ENCODE data around the gene FAM53B. TPM values are rescaled to one million over a fixed set of nuclear protein-coding genes. Genes with fewer than 3 reads are reported as not detected.

Gene FAM53B
- total and polyA plus RNA-seq, 3 experiments from 2014 or later: 28.8 to 41.6 (median 29.2) TPM

- DNase-seq: peak in 4 of 5 donors; percentile 30 to 75 (median 55)
- POLR2A ChIA-PET: no interaction called here
- Mint-ChIP-seq H3K27ac (peak overlapping the region; percentile 96 to 99 (median 98)), H3K27me3 (peaks cover 0 to 1% of the 10 kb centered on the region in 2 donors), H3K36me3 (peaks cover 0 to 32% (median 1%) of the 10 kb centered on the region in 3 donors), H3K4me1 (peaks cover 80 to 99% (median 91%) of the 10 kb centered on the region in 3 donors), H3K4me3 (peak overlapping the region; percentile 56 to 83 (median 78)), H3K9me3 (no peaks in the 10 kb centered on the region)
- Histone ChIP-seq H3K27me3 (ENCODE audit: insufficient read depth, low read length, poor library complexity, severe bottlenecking) (no peaks in the 10 kb centered on the region), H3K27ac (ENCODE audit: low read depth, low read length) (peak overlapping the region; percentile 64), H3K4me3 (ENCODE audit: low read length) (peak overlapping the region; percentile 1), H3K9me3 (ENCODE audit: low read length) (no peaks in the 10 kb centered on the region), H3K4me1 (ENCODE audit: insufficient read depth, low read length) (peaks cover 81% of the 10 kb centered on the region), H3K36me3 (ENCODE audit: insufficient read depth, low read length) (no peaks in the 10 kb centered on the region)
- CTCF ChIA-PET: interaction anchor here (0.6 to 5.4 kb wide), 3 partner anchors 14 to 100 kb away, joined by 3 to 24 read pairs (median 3); no protein-coding TSS in a partner anchor
Measured at GRCh38 chr10:124641282-124642087, 102.7 kb downstream of the FAM53B start.

DNA sequence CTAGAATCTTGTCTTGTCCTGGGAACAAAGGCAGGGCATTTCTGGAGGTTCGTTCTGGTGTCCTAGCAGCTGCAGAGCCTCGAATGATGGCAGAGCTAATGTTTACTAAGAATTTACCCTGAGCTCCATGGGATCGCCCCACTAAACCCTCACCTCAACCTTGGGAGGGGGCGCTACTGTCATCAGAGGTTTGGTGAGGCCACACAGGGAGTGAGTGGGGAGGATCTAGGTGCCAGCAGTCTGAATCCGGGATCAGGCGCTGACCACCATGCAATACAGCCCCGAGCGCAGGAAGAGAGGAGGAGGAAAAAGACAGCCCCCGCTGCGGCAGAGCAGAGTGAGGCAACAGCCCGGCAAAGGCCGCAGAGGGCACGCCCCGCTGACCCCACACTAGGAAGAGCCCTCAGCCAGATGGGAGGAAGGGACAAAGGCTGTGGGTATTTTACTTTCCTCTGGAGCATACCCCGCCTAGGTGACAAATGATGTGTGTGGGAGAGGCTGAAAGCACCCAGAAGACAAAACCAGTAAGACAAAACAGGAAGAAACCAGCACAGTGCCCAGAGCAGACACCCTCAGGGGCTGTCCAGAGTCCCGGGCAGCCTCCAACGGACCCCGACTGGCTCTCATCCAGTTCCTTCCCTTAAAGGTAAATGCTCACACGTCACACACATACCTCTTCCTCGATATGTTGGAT is 103.5 kb downstream of the FAM53B start:
- peak overlapping the region; percentile 96 to 99 (median 98) for H3K27ac Mint-ChIP-seq
- peak overlapping the region; percentile 1 for H3K4me3 ChIP-seq (ENCODE audit: low read length)

DNA sequence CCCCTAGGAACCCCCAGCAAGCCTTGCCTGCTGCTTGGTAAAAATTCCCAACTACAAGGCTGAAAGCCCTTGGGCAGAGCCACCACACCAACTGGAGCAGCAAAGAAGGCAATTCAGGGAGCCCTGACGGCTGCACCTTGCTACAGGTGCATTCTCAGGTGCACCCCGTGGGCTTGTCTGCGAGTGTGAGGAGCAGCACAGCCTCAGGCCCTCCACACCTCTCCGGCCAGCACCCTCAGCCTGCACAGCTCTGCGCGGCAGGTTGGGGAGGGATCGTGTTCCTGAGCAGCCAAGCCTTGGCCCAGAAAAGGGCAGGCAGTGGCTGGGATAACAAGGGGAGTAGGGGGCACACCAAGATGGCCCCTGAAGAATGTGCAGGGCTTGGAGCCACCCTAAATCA is 104.1 kb downstream of the FAM53B start:
- Histone ChIP-seq H3K4me3 (ENCODE audit: low read length) (no peak overlapping the region), H3K4me1 (ENCODE audit: insufficient read depth, low read length) (peaks cover 76% of the 10 kb centered on the region), H3K9me3 (ENCODE audit: low read length) (no peaks in the 10 kb centered on the region), H3K27ac (ENCODE audit: low read depth, low read length) (peak overlapping the region; percentile 64), H3K36me3 (ENCODE audit: insufficient read depth, low read length) (no peaks in the 10 kb centered on the region), H3K27me3 (ENCODE audit: insufficient read depth, low read length, poor library complexity, severe bottlenecking) (no peaks in the 10 kb centered on the region)
- no peak for DNase-seq
- H3K4me3 Mint-ChIP-seq: peak overlapping the region in 5 of 7 donors; percentile 6 to 81 (median 67)
- peaks cover 0 to 30% (median 1%) of the 10 kb centered on the region in 3 donors for H3K36me3 Mint-ChIP-seq
- H3K9me3 Mint-ChIP-seq: no peaks in the 10 kb centered on the region
- POLR2A ChIA-PET: interaction anchor here (0.9 to 1.0 kb wide), 2 partner anchors 9 to 39 kb away, joined by 3 read pairs; no protein-coding TSS in a partner anchor
- peaks cover 79 to 98% (median 89%) of the 10 kb centered on the region in 3 donors for H3K4me1 Mint-ChIP-seq
- H3K27me3 Mint-ChIP-seq: peaks cover 0 to 1% of the 10 kb centered on the region in 2 donors
- peak overlapping the region in 7 of 8 donors; percentile 65 to 99 (median 98) for H3K27ac Mint-ChIP-seq
- CTCF ChIA-PET: interaction anchor here (1.6 to 5.4 kb wide), 4 partner anchors 13 to 101 kb away, joined by 3 to 24 read pairs (median 6); no protein-coding TSS in a partner anchor

More for the DNA sequence above, 103.5 kb downstream of the FAM53B start:
- peak overlapping the region; percentile 57 to 83 (median 78) for H3K4me3 Mint-ChIP-seq
- Histone ChIP-seq H3K9me3 (ENCODE audit: low read length) (no peaks in the 10 kb centered on the region), H3K27ac (ENCODE audit: low read depth, low read length) (peak overlapping the region; percentile 64), H3K4me1 (ENCODE audit: insufficient read depth, low read length) (peaks cover 80% of the 10 kb centered on the region), H3K36me3 (ENCODE audit: insufficient read depth, low read length) (no peaks in the 10 kb centered on the region), H3K27me3 (ENCODE audit: insufficient read depth, low read length, poor library complexity, severe bottlenecking) (no peaks in the 10 kb centered on the region)
- DNase-seq: no peak
- CTCF ChIA-PET: interaction anchor here (0.6 to 5.4 kb wide), 5 partner anchors 14 to 100 kb away, joined by 3 to 24 read pairs (median 4); no protein-coding TSS in a partner anchor
- H3K27me3 Mint-ChIP-seq: peaks cover 0 to 1% of the 10 kb centered on the region in 2 donors
- H3K9me3 Mint-ChIP-seq: no peaks in the 10 kb centered on the region
- POLR2A ChIA-PET: interaction anchor here (0.9 to 1.0 kb wide), 2 partner anchors 8 to 38 kb away, joined by 3 read pairs; no protein-coding TSS in a partner anchor
- H3K4me1 Mint-ChIP-seq: peaks cover 79 to 99% (median 91%) of the 10 kb centered on the region in 3 donors
- H3K36me3 Mint-ChIP-seq: peaks cover 0 to 30% (median 1%) of the 10 kb centered on the region in 3 donors

GRCh38 chr10:124639646-124640045 is 104.5 kb downstream of the FAM53B start:
- Mint-ChIP-seq H3K27ac (peak overlapping the region; percentile 65 to 99 (median 98)), H3K27me3 (peaks cover 0 to 1% of the 10 kb centered on the region in 2 donors), H3K4me3 (peak overlapping the region in 4 of 7 donors; percentile 6 to 36 (median 22)), H3K9me3 (no peaks in the 10 kb centered on the region), H3K36me3 (peaks cover 0 to 32% (median 2%) of the 10 kb centered on the region in 3 donors), H3K4me1 (peaks cover 75 to 96% (median 88%) of the 10 kb centered on the region in 3 donors)
- no peaks in the 10 kb centered on the region for H3K36me3 ChIP-seq (ENCODE audit: insufficient read depth, low read length)
- no peaks in the 10 kb centered on the region for H3K27me3 ChIP-seq (ENCODE audit: insufficient read depth, low read length, poor library complexity, severe bottlenecking)
- no peak overlapping the region for H3K4me3 ChIP-seq (ENCODE audit: low read length)
- ChIA-PET CTCF (interaction anchor here (1.6 to 5.4 kb wide), 3 partner anchors 19 to 102 kb away, joined by 4 to 24 read pairs (median 7); no protein-coding TSS in a partner anchor), POLR2A (no interaction called here)
- H3K27ac ChIP-seq (ENCODE audit: low read depth, low read length): peak overlapping the region; percentile 64
- peaks cover 72% of the 10 kb centered on the region for H3K4me1 ChIP-seq (ENCODE audit: insufficient read depth, low read length)
- DNase-seq: no peak
- no peaks in the 10 kb centered on the region for H3K9me3 ChIP-seq (ENCODE audit: low read length)

DNA sequence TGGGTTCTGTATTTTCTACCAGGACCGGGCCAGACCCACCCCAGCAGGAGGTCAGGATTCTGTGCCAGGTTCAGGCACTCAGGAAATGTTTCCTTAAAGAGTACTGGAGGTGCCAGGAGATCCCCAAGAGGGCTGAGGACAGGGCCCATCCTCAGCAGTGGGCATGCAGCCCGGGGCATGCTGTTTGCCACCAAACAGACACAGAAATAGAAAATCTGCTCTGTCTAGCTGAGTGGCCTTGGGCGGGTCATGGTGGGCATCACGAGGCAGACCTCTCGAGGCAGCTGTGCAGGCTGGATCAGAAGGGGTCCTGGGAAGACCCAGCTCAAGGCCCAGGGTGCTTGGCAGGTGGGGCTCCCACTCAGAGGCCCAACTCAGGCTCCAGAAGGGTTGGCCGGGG is 105.0 kb downstream of the FAM53B start:
- no peak overlapping the region for H3K4me3 Mint-ChIP-seq
- Histone ChIP-seq H3K4me1 (ENCODE audit: insufficient read depth, low read length) (peaks cover 68% of the 10 kb centered on the region), H3K27ac (ENCODE audit: low read depth, low read length) (no peak overlapping the region), H3K4me3 (ENCODE audit: low read length) (no peak overlapping the region), H3K36me3 (ENCODE audit: insufficient read depth, low read length) (no peaks in the 10 kb centered on the region), H3K27me3 (ENCODE audit: insufficient read depth, low read length, poor library complexity, severe bottlenecking) (no peaks in the 10 kb centered on the region), H3K9me3 (ENCODE audit: low read length) (no peaks in the 10 kb centered on the region)
- peak overlapping the region; percentile 65 to 99 (median 97) for H3K27ac Mint-ChIP-seq
- DNase-seq: no peak
- H3K9me3 Mint-ChIP-seq: no peaks in the 10 kb centered on the region
- ChIA-PET POLR2A (no interaction called here), CTCF (interaction anchor here (1.6 to 3.4 kb wide), 5 partner anchors 9 to 102 kb away, joined by 4 to 28 read pairs (median 17); no protein-coding TSS in a partner anchor)
- peaks cover 0 to 36% (median 5%) of the 10 kb centered on the region in 3 donors for H3K36me3 Mint-ChIP-seq
- peaks cover 70 to 96% (median 86%) of the 10 kb centered on the region in 3 donors for H3K4me1 Mint-ChIP-seq
- H3K27me3 Mint-ChIP-seq: peaks cover 0 to 1% of the 10 kb centered on the region in 2 donors

- H3K4me1 ChIP-seq (ENCODE audit: insufficient read depth, low read length): peaks cover 65% of the 10 kb centered on the region
- Mint-ChIP-seq H3K4me3 (peak overlapping the region in 6 of 7 donors; percentile 15 to 88 (median 65)), H3K4me1 (peaks cover 69 to 96% (median 89%) of the 10 kb centered on the region in 3 donors), H3K27ac (peak overlapping the region; percentile 83 to 99 (median 98)), H3K27me3 (peaks cover 0 to 1% of the 10 kb centered on the region in 2 donors), H3K36me3 (peaks cover 0 to 34% (median 5%) of the 10 kb centered on the region in 3 donors), H3K9me3 (peaks cover 0 to 2% (median 0%) of the 10 kb centered on the region in 5 donors)
- H3K27me3 ChIP-seq (ENCODE audit: insufficient read depth, low read length, poor library complexity, severe bottlenecking): no peaks in the 10 kb centered on the region
- ChIA-PET POLR2A (no interaction called here), CTCF (interaction anchor here (1.1 to 3.4 kb wide), 12 partner anchors 11 to 103 kb away, joined by 3 to 28 read pairs (median 4); no protein-coding TSS in a partner anchor)
- H3K36me3 ChIP-seq (ENCODE audit: insufficient read depth, low read length): no peaks in the 10 kb centered on the region
- no peak overlapping the region for H3K27ac ChIP-seq (ENCODE audit: low read depth, low read length)
- no peaks in the 10 kb centered on the region for H3K9me3 ChIP-seq (ENCODE audit: low read length)
- DNase-seq: no peak
- H3K4me3 ChIP-seq (ENCODE audit: low read length): no peak overlapping the region
Measured at GRCh38 chr10:124637746-124638145, 106.4 kb downstream of the FAM53B start.

- Mint-ChIP-seq H3K4me1 (peaks cover 67 to 96% (median 89%) of the 10 kb centered on the region in 3 donors), H3K4me3 (peak overlapping the region; percentile 27 to 88 (median 78)), H3K27ac (peak overlapping the region; percentile 83 to 99 (median 98)), H3K36me3 (peaks cover 0 to 29% (median 5%) of the 10 kb centered on the region in 3 donors), H3K27me3 (peaks cover 0 to 1% of the 10 kb centered on the region in 2 donors), H3K9me3 (peaks cover 0 to 2% (median 0%) of the 10 kb centered on the region in 5 donors)
- CTCF ChIA-PET: interaction anchor here (0.6 to 3.4 kb wide), 19 partner anchors 10 to 359 kb away, joined by 3 to 28 read pairs (median 4); no protein-coding TSS in a partner anchor
- DNase-seq: no peak
- peaks cover 65% of the 10 kb centered on the region for H3K4me1 ChIP-seq (ENCODE audit: insufficient read depth, low read length)
- no peaks in the 10 kb centered on the region for H3K36me3 ChIP-seq (ENCODE audit: insufficient read depth, low read length)
- peak overlapping the region; percentile 23 for H3K4me3 ChIP-seq (ENCODE audit: low read length)
- POLR2A ChIA-PET: no interaction called here
- no peak overlapping the region for H3K27ac ChIP-seq (ENCODE audit: low read depth, low read length)
- no peaks in the 10 kb centered on the region for H3K9me3 ChIP-seq (ENCODE audit: low read length)
- H3K27me3 ChIP-seq (ENCODE audit: insufficient read depth, low read length, poor library complexity, severe bottlenecking): no peaks in the 10 kb centered on the region
Measured at GRCh38 chr10:124637091-124637700, 107.0 kb downstream of the FAM53B start.

Measured in CD8-positive, alpha-beta memory T cell (primary cell).